ENCODE measurements around the gene SEPTIN1. TPM values are rescaled to one million over a fixed set of nuclear protein-coding genes. Genes with fewer than 3 reads are reported as not detected.
"Not testable (repeated sequence)": the region's sequence is repeated elsewhere in the genome, so short reads cannot be mapped to it uniquely, and the experiment has no call there.

SEPTIN1 gene
- total RNA-seq, 1 experiment from 2014 or later = not detected

- DNase-seq (ENCODE audit: extremely low read depth, low read depth) = no peak
Measured at GRCh38 chr16:30342751-30343490, 39.4 kb downstream of the SEPTIN1 start.

- not testable (repeated sequence) for DNase-seq (ENCODE audit: extremely low read depth, low read depth)
Measured at GRCh38 chr16:30341971-30342370, 40.4 kb downstream of the SEPTIN1 start.

- no peak for DNase-seq (ENCODE audit: extremely low read depth, low read depth)
Measured at GRCh38 chr16:30340621-30341020, 41.7 kb downstream of the SEPTIN1 start.

GRCh38 chr16:30338715-30339114 is 43.6 kb downstream of the SEPTIN1 start:
- not testable (repeated sequence) for DNase-seq (ENCODE audit: extremely low read depth, low read depth)

GRCh38 chr16:30337964-30338357 is 44.4 kb downstream of the SEPTIN1 start:
- DNase-seq (ENCODE audit: extremely low read depth, low read depth) = not testable (repeated sequence)

- no peak for DNase-seq (ENCODE audit: extremely low read depth, low read depth)
Measured at GRCh38 chr16:30335598-30336474, 46.5 kb downstream of the SEPTIN1 start.

- peak; percentile 62 for DNase-seq (ENCODE audit: extremely low read depth, low read depth)
Measured at GRCh38 chr16:30335028-30335597, 47.2 kb downstream of the SEPTIN1 start.

GRCh38 chr16:30334473-30334989 is 47.8 kb downstream of the SEPTIN1 start:
- DNase-seq (ENCODE audit: extremely low read depth, low read depth) = peak; percentile 76

Small RNA genes within 50 kb of the gene (small RNA-seq; reads per million reads assigned to genes)
- 2.0 to 3.8 reads per million in 2 experiments for gene RF00406

Other genes with a start within 250 kb of the SEPTIN1 start
- gene CORO1A, start 199.0 kb downstream of the SEPTIN1 start, total RNA-seq (2014; rRNA removed; shearing (Covaris generic)) = 0.64 TPM in 1 of 2 replicates, not detected in the other
- gene BOLA2B, start 188.9 kb downstream of the SEPTIN1 start, total RNA-seq (2014; rRNA removed; shearing (Covaris generic)) = 60.8 and 85.7 TPM in 2 replicates
- gene SLX1A, start 188.7 kb downstream of the SEPTIN1 start, total RNA-seq (2014; rRNA removed; shearing (Covaris generic)) = 31.4 and 35.7 TPM in 2 replicates
- 2.8 and 4.4 TPM in 2 replicates for gene SULT1A3, start 183.3 kb downstream of the SEPTIN1 start, total RNA-seq (2014; rRNA removed; shearing (Covaris generic))
- 1.1 and 2.8 TPM in 2 replicates for gene NPIPB13, start 134.1 kb downstream of the SEPTIN1 start, total RNA-seq (2014; rRNA removed; shearing (Covaris generic))
- gene CD2BP2, start 27.3 kb downstream of the SEPTIN1 start, total RNA-seq (2014; rRNA removed; shearing (Covaris generic)) = 36.5 and 39.0 TPM in 2 replicates
- 12.3 and 13.2 TPM in 2 replicates for gene TBC1D10B, start 12.1 kb downstream of the SEPTIN1 start, total RNA-seq (2014; rRNA removed; shearing (Covaris generic))
- gene MYL11, start 7.8 kb downstream of the SEPTIN1 start, total RNA-seq (2014; rRNA removed; shearing (Covaris generic)) = not detected in 2 replicates
- 8.3 and 8.4 TPM in 2 replicates for gene ZNF48, start 12.9 kb upstream of the SEPTIN1 start, total RNA-seq (2014; rRNA removed; shearing (Covaris generic))
- 6.2 and 6.4 TPM in 2 replicates for gene ZNF771, start 25.0 kb upstream of the SEPTIN1 start, total RNA-seq (2014; rRNA removed; shearing (Covaris generic))
- 29.9 and 35.9 TPM in 2 replicates for gene DCTPP1, start 47.5 kb upstream of the SEPTIN1 start, total RNA-seq (2014; rRNA removed; shearing (Covaris generic))
- gene SEPHS2, start 63.3 kb upstream of the SEPTIN1 start, total RNA-seq (2014; rRNA removed; shearing (Covaris generic)) = 22.2 and 25.5 TPM in 2 replicates
- gene ITGAL, start 90.2 kb upstream of the SEPTIN1 start, total RNA-seq (2014; rRNA removed; shearing (Covaris generic)) = not detected in 2 replicates
- 37.7 and 39.0 TPM in 2 replicates for gene ZNF768, start 144.0 kb upstream of the SEPTIN1 start, total RNA-seq (2014; rRNA removed; shearing (Covaris generic))
- gene ZNF747, start 152.3 kb upstream of the SEPTIN1 start, total RNA-seq (2014; rRNA removed; shearing (Covaris generic)) = 6.2 and 6.6 TPM in 2 replicates
- 7.7 and 8.5 TPM in 2 replicates for gene ZNF764, start 175.8 kb upstream of the SEPTIN1 start, total RNA-seq (2014; rRNA removed; shearing (Covaris generic))
- gene ZNF688, start 189.2 kb upstream of the SEPTIN1 start, total RNA-seq (2014; rRNA removed; shearing (Covaris generic)) = 5.8 and 7.7 TPM in 2 replicates
- gene ZNF785, start 203.1 kb upstream of the SEPTIN1 start, total RNA-seq (2014; rRNA removed; shearing (Covaris generic)) = 0.14 and 0.45 TPM in 2 replicates
- 8.2 and 10.0 TPM in 2 replicates for gene ZNF689, start 227.8 kb upstream of the SEPTIN1 start, total RNA-seq (2014; rRNA removed; shearing (Covaris generic))